HepG2 (cell line): ENCODE measurements around the gene BCL2L1. TPM values are rescaled to one million over a fixed set of nuclear protein-coding genes. Genes with fewer than 3 reads are reported as not detected.

Source experiments
- AHDC1 ChIP-seq: sonication (generic); formaldehyde crosslinking; IDR thresholded peaks from 2 replicates; pipeline ENCODE4 v1.5.1; 2020; ENCODE audit warnings: mild to moderate bottlenecking, missing genetic modification reagents, borderline replicate concordance
- DMTF1 ChIP-seq: sonication (generic); formaldehyde crosslinking; IDR thresholded peaks from 2 replicates; pipeline ENCODE4 v1.4.0; 2020; ENCODE audit warnings: mild to moderate bottlenecking, missing genetic modification reagents
- DZIP1 ChIP-seq: sonication (generic); formaldehyde crosslinking; IDR thresholded peaks from 2 replicates; pipeline ENCODE4 v1.5.0; 2020; ENCODE audit warnings: mild to moderate bottlenecking, missing genetic modification reagents
- JARID2 ChIP-seq: sonication (generic); formaldehyde crosslinking; IDR thresholded peaks from 2 replicates; pipeline ENCODE4 v1.8.1; 2023; ENCODE audit warnings: missing genetic modification reagents, inconsistent platforms; ENCODE audit not compliant: insufficient replicate concordance
- KLF9 ChIP-seq: IDR thresholded peaks from 2 replicates; pipeline ENCODE4 v1.6.1; 2016; ENCODE audit warnings: low read depth
- NFYC ChIP-seq: IDR thresholded peaks from 2 replicates; pipeline ENCODE4 v1.6.1; 2016; ENCODE audit warnings: missing genetic modification reagents, missing compliant biosample characterization
- PAWR ChIP-seq: sonication (generic); formaldehyde crosslinking; IDR thresholded peaks from 2 replicates; pipeline ENCODE4 v1.4.0; 2020; ENCODE audit warnings: missing genetic modification reagents, mild to moderate bottlenecking, borderline replicate concordance
- RELA ChIP-seq: sonication (generic); formaldehyde crosslinking; IDR thresholded peaks from 2 replicates; pipeline ENCODE4 v1.4.0; 2020; ENCODE audit warnings: missing genetic modification reagents
- SMAD3 ChIP-seq: sonication (generic); formaldehyde crosslinking; IDR thresholded peaks from 2 replicates; pipeline ENCODE4 v1.4.0; 2020; ENCODE audit warnings: missing genetic modification reagents
- ZNF282 ChIP-seq: fragments of 450-650 bp; IDR thresholded peaks from 2 replicates; pipeline ENCODE4 v1.6.1; 2018; ENCODE audit not compliant: partially characterized antibody
- ZNF546 ChIP-seq: sonication (generic); formaldehyde crosslinking; conservative IDR thresholded peaks from 2 replicates; pipeline ENCODE4 v1.8.1; 2023; ENCODE audit warnings: mild to moderate bottlenecking, missing genetic modification reagents
- ZNF569 ChIP-seq: sonication (generic); formaldehyde crosslinking; IDR thresholded peaks from 2 replicates; pipeline ENCODE4 v1.5.0; 2020; ENCODE audit warnings: mild to moderate bottlenecking, missing genetic modification reagents, moderate library complexity, borderline replicate concordance
- ZNF770 ChIP-seq: sonication (generic); formaldehyde crosslinking; IDR thresholded peaks from 2 replicates; pipeline ENCODE4 v1.5.0; 2020; ENCODE audit warnings: mild to moderate bottlenecking, missing genetic modification reagents
- ZSCAN20 ChIP-seq: sonication (generic); formaldehyde crosslinking; IDR thresholded peaks from 2 replicates; pipeline ENCODE4 v1.4.0; 2020; ENCODE audit warnings: missing genetic modification reagents, mild to moderate bottlenecking, borderline replicate concordance
- ZSCAN25 ChIP-seq: sonication (generic); formaldehyde crosslinking; IDR thresholded peaks from 2 replicates; pipeline ENCODE4 v1.8.0; 2022; ENCODE audit warnings: mild to moderate bottlenecking, missing genetic modification reagents
- polyA plus RNA-seq, 8 experiments: library from polyadenylated mRNA; depleted of rRNA in 3 of 8; stranded (reverse) in 7 of 8; unstranded in 1 of 8; fragments of >200 nt; fragmentation: Illumina TruSeq in 4 of 8; extraction: Trizol in 4 of 8; gene quantifications; 2 replicates each; pipeline versions ENCODE4 v1.2.1 to v1.2.3, GENCODE V29; 2011 to 2016; ENCODE audit warnings: low read depth in 4 of 8, missing spikeins in 1 of 8, mixed read lengths in 1 of 8; ENCODE audit not compliant: insufficient read depth in 1 of 8
- total RNA-seq, 5 experiments: library from RNA; depleted of rRNA; stranded (reverse); fragments of >200 nt; fragmentation: Illumina TruSeq; extraction: Trizol; gene quantifications; 2 replicates each; pipeline ENCODE4 v1.2.3, GENCODE V29; 2016; ENCODE audit warnings: low read depth in 1 of 5

Gene BCL2L1
- total and polyA plus RNA-seq, 2 of the 13 experiments (the other 11 are each of a cell fraction or from before 2014, with no cell fraction given) = 164 to 258 TPM

DNA sequence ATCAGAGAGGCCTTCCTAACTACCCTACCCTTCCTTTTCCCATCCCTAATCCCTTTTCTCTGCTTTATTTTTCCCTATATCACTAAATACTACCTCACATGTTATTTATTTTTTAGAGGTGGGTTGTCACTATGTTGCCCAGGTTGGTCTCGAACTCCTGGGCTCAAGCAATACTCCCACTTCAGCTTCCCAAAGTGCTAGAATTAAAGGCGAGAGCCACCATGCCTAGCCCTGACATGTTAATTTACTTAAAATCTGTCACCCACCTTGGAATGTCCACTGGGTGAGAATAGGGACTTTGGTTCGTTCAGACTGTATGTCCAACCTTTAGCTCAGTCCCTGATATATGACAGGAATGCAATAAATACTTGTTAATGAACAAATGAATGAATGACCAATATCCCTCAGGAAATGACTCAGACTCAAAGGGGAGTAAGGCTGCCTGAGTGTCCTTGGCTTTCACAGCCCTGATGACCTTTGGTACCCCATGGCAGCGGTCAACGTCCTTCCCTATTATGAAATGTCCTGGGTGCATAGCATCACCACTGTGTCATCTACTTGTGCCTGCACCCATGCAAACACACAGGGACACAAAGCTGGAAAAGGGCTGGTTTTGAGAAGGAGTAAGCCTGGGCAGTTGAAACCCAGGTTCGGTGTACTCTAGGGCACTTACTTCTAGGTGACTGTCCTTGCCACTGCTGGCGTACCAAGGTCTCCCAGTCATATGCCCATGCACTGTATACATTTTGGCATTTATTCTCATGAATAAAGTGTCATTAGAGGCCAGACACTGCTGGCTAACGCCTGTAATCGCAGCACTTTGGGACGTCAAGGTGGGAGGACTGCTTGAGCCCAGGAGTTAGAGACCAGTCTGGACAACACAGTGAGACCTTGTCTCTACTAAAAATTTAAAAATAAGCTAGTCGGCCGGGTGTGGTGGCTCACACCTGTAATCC is 26.5 kb downstream of the BCL2L1 start (continued):
- TF ChIP-seq DZIP1 (CRISPR knock-in tag) = peak; percentile 40; the same call in 1 of the 2 replicates
- no peak for TF ChIP-seq JARID2 (CRISPR knock-in tag)
- no peak for TF ChIP-seq ZNF282
- no peak for TF ChIP-seq ZNF569 (CRISPR knock-in tag)
- no peak for TF ChIP-seq PAWR (CRISPR knock-in tag)
- no peak for TF ChIP-seq ZSCAN20 (CRISPR knock-in tag)
- peak; percentile 64; the same call in 1 of the 2 replicates for TF ChIP-seq NFYC (CRISPR knock-in tag)
- no peak for TF ChIP-seq DMTF1 (CRISPR knock-in tag)
- TF ChIP-seq SMAD3 (CRISPR knock-in tag) = peak; percentile 99
- peak; percentile 87; the same call in 1 of the 2 replicates for TF ChIP-seq RELA (CRISPR knock-in tag)
- TF ChIP-seq ZNF770 (CRISPR knock-in tag) = no peak; the same call in 1 of the 2 replicates
- TF ChIP-seq AHDC1 = peak; percentile 98
- TF ChIP-seq ZSCAN25 = peak; percentile 84
- no peak; the same call in 1 of the 2 replicates for TF ChIP-seq ZNF546 (CRISPR knock-in tag)
- TF ChIP-seq KLF9 (CRISPR knock-in tag) = peak; percentile 37; the same call in 1 of the 2 replicates
